ENCODE measurements around the gene ZNF860. TPM values are rescaled to one million over a fixed set of nuclear protein-coding genes. Genes with fewer than 3 reads are reported as not detected.

ZNF860 gene
- total RNA-seq, 4 donors from 2014 or later = under 0.01 to 0.66 (median 0.28) TPM

DNA sequence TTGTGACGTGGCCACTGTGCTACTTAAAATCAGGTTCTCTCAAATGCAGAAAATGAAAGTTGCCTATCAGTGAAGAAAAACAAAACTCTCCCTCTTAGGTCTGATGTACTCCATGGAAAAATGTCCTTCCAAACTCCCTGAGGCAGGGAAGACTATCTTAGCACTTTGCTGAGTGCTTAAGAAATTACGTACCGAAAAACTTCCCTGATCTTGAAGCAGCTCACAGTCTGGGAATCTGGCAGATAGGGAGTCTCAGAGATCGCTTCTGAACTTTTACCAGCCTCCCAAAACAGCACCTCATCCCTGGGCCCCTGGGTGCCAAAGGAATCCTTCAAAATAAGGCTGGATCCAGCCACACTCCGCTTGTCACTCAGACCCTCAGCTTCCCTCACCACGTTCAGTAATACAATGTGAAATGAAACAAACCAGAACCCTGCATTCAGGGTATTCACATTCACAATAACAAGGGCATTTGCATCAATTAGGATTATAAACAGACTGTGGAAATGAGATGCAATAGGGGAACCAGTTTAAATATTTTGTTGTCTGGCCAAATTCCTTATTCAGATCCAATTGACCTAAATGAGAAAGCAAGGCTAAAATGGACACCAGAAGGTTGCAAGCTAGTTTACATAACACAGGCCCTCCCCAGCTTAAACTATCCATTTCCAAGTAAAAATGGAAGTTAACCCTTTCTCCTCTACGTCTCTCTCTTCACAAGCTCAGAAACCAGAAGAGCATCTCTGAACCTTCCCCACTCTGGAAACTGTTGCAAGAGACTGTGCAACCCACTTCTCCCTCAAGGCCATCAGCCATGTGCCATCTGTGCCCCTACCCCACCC is 21.4 kb upstream of the ZNF860 start:
- H3K4me1 ChIP-seq = peaks cover 11 to 42% (median 27%) of the 10 kb centered on the region in 4 donors
- TF ChIP-seq EP300 (IDR thresholded peaks at IDR 0.05) (no peak), POLR2A (IDR thresholded peaks at IDR 0.05; ENCODE audit: low read depth) (no peak), POLR2AphosphoS5 (IDR thresholded peaks at IDR 0.05) (no peak)
- TF ChIP-seq, protein P1, sequence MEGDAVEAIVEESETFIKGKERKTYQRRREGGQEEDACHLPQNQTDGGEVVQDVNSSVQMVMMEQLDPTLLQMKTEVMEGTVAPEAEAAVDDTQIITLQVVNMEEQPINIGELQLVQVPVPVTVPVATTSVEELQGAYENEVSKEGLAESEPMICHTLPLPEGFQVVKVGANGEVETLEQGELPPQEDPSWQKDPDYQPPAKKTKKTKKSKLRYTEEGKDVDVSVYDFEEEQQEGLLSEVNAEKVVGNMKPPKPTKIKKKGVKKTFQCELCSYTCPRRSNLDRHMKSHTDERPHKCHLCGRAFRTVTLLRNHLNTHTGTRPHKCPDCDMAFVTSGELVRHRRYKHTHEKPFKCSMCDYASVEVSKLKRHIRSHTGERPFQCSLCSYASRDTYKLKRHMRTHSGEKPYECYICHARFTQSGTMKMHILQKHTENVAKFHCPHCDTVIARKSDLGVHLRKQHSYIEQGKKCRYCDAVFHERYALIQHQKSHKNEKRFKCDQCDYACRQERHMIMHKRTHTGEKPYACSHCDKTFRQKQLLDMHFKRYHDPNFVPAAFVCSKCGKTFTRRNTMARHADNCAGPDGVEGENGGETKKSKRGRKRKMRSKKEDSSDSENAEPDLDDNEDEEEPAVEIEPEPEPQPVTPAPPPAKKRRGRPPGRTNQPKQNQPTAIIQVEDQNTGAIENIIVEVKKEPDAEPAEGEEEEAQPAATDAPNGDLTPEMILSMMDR (IDR thresholded peaks at IDR 0.05) = no peak
- H3K27me3 ChIP-seq = no peaks in the 10 kb centered on the region
- peaks cover 0 to 10% (median 8%) of the 10 kb centered on the region in 4 donors for H3K9me3 ChIP-seq
- peak; percentile 62 for DNase-seq (ENCODE audit: extremely low spot score)
- H3K4me3 ChIP-seq = peak overlapping the region; percentile 28 to 48 (median 40)
- H3K27ac ChIP-seq (replicated peaks in 1 of 4) = peak overlapping the region; percentile 60 to 74 (median 65)
- intact Hi-C loops (cut with DNase I) = no loop called here
- H3K36me3 ChIP-seq = no peaks in the 10 kb centered on the region
- 39% methylated on average over 7 of the region's 7 CpGs for WGBS

DNA sequence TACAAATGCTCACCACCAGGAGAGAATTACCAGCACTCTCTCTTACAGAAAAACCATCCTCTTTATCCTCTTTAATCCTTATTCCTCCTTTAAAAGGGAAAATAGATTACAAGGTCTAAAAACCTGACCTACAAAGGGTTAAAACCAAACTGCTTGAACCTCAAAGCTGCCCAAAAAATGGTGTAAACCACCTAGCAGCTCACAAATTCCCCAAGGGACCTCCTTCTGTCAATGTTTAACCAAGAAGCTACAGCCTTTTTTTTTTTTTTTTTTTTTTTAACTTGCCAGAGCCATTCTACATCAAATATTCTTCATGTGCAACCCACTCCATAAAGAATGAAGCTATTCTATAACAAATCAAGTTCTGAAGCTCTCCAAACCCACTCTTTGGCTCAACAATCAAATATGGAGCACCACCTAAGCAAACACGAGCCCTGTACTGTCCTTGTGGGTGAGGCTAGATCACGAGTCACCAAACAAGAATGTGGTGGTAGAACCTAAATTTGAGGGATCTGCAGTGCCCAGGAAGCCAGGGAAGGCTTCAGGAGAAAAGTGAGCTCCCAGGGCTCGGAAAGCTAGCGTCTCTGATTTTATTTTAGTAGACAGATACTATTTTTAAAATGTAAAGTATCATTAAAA is 20.6 kb upstream of the ZNF860 start:
- intact Hi-C loops (cut with DNase I) = no loop called here
- DNase-seq (ENCODE audit: extremely low spot score) = peak; percentile 82

DNA sequence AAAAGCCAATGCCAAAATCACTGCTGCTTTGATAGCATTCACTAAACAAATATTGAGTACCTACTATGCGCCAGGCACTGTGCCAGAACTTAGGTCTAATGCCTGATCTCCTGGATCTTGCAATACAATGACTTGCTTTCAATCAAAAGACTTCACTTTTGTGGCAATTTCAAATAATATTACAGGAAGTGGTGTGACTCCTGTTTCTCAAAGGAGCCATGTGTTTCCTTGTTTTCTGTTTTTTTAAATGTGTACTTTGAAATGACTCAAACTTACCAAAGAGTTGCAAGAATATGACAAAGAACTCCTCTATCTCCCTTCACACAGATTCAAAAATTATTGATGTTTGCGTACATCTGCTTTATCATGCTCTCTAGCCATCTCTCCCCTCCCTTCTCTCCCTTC is 18.7 kb upstream of the ZNF860 start:
- peaks cover 11 to 35% (median 30%) of the 10 kb centered on the region in 4 donors for H3K4me1 ChIP-seq
- H3K4me3 ChIP-seq = no peak overlapping the region
- H3K9me3 ChIP-seq = no peaks in the 10 kb centered on the region
- peak; percentile 7 for DNase-seq (ENCODE audit: extremely low spot score)
- H3K27ac ChIP-seq (replicated peaks in 1 of 4) = no peak overlapping the region
- TF ChIP-seq EP300 (IDR thresholded peaks at IDR 0.05) (no peak), POLR2AphosphoS5 (IDR thresholded peaks at IDR 0.05) (no peak), POLR2A (IDR thresholded peaks at IDR 0.05; ENCODE audit: low read depth) (no peak)
- TF ChIP-seq, protein P1 (IDR thresholded peaks at IDR 0.05) = no peak
- 69% methylated on average over 2 of the region's 2 CpGs for WGBS
- H3K27me3 ChIP-seq = no peaks in the 10 kb centered on the region
- no peaks in the 10 kb centered on the region for H3K36me3 ChIP-seq
- intact Hi-C loops (cut with DNase I) = no loop called here

More for the DNA sequence above, 20.6 kb upstream of the ZNF860 start:
- TF ChIP-seq EP300 (IDR thresholded peaks at IDR 0.05) (no peak), POLR2AphosphoS5 (IDR thresholded peaks at IDR 0.05) (no peak), POLR2A (IDR thresholded peaks at IDR 0.05; ENCODE audit: low read depth) (no peak)
- TF ChIP-seq, protein P1 (IDR thresholded peaks at IDR 0.05) = no peak
- H3K9me3 ChIP-seq = peaks cover 0 to 3% (median 1%) of the 10 kb centered on the region in 4 donors
- peaks cover 11 to 42% (median 27%) of the 10 kb centered on the region in 4 donors for H3K4me1 ChIP-seq
- H3K36me3 ChIP-seq = no peaks in the 10 kb centered on the region
- H3K27me3 ChIP-seq = no peaks in the 10 kb centered on the region
- WGBS = 61% methylated on average over 4 of the region's 4 CpGs
- H3K27ac ChIP-seq (replicated peaks in 1 of 4) = peak overlapping the region in 2 of 4 donors; percentile 64 to 66
- H3K4me3 ChIP-seq = no peak overlapping the region

DNA sequence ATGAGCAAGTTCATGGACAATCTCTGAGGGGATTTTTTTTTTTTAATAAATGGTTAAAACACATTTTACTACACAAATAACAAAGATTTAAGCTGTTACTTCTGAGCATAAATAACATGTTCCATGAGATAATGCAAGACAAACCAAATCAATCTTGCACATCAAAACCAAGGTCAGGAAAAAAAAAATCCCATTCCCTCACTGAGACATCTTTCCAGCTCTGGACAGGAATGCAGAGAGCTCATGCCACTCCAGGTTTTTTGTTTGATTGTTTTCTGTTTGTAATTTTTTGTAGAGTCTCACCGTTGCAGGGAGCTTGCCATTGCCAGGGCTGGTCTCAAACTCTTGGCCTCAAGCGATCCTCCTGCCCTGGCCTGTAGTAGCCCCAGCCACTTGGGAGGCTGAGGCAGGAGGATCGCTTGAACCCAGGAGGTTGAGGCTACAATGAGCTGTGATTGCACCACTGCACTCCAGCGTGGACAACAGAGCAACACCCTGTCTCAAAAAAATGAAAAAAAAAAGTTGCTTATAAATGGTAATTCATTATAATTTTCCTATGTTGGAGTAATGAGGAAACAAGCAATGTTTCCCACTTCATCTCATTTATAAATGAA is 14.5 kb upstream of the ZNF860 start:
- Histone ChIP-seq H3K27ac (replicated peaks in 1 of 4) (peak overlapping the region in 2 of 4 donors; percentile 37 to 68), H3K4me3 (no peak overlapping the region), H3K36me3 (no peaks in the 10 kb centered on the region), H3K9me3 (no peaks in the 10 kb centered on the region), H3K4me1 (peaks cover 0 to 5% (median 2%) of the 10 kb centered on the region in 4 donors), H3K27me3 (no peaks in the 10 kb centered on the region)
- peak; percentile 75 for DNase-seq (ENCODE audit: extremely low spot score)
- 83% methylated on average over 4 of the region's 4 CpGs for WGBS
- intact Hi-C loops (cut with DNase I) = no loop called here
- TF ChIP-seq EP300 (IDR thresholded peaks at IDR 0.05) (no peak), POLR2AphosphoS5 (IDR thresholded peaks at IDR 0.05) (no peak), POLR2A (IDR thresholded peaks at IDR 0.05; ENCODE audit: low read depth) (no peak)
- TF ChIP-seq, protein P1 (IDR thresholded peaks at IDR 0.05) = no peak

Data from esophagus muscularis mucosa (tissue), 4 donors.